Measurements from ENCODE around the gene SRRM3.
"Not testable (repeated sequence)": the region's sequence is repeated elsewhere in the genome, so short reads cannot be mapped to it uniquely, and the experiment has no call there.

SRRM3 gene

DNA sequence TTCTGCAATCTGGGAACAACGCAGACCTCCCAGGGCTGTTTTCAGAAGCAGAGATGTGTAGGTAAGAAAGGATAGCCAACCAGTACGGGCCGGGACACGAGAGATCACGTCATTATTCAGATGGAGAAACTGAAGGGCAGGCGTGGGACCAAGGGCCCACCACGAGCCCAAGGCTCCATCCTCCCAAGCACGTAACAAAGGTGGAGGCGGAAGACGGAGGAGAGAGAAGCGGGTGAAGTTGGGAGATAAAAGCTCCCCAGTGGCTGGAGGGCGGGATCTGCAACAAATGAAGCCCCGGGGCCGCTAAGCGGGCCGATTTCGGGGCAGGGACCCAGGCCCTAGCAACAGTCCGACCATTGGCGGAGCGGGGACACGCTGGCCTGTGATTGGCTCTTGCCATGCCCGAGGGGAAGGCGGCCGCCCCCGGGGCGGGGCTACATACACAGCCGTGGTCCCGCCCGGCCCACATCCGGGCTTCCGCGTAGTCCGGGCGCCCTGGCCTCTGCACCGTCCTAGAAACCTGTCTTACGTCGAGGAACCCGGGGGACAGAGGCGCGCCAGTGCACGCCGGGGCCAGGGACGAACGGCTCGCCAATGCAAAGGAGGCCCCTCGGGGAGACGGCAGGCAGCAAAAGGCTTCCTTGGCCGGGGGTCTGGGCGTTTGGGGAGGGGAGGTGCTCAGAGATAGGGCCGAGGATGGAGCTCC, 116.2 kb downstream of the SRRM3 start:
- peak; percentile 31 for DNase-seq

DNA sequence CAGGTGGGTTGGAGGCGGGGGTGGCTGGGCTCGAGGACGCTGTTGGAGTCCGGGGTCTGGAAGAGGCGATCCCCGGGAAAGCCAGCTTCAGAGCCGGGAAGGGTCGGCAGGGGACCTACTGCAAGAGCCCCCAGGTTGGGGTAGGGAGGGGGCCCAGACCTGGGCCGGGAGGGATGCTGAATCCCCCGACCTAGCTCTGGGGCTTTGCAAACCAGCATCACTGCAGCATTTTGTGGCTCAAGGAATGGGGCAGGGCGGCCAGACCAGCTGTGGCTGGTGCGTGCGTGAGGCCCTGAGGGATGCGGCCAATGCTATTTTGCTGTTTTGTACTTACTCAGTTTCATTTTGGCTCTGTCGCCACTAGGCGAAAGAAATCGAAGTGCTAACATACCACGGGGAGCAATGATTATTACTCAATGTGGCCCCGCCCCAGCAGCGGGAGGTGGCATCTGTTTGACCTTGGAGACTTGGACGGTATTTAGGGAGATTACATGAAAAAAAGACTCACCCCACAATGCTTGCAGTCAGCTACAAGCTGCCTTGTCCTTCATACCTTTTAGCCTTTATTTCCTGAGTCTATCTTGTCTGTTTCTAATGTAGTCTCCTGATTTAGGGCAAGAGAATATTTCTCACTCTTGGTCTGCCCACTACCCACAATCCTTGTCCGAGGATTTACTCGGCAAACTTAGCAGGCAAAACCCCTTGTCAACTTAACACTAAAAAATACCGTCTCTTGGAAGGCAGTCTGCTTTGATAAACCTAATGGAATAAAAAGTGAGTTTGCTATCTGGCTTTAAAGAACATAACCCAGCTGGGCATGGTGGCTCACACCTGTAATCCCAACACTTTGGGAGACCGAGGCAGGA, 117.0 kb downstream of the SRRM3 start:
- DNase-seq, result no peak

DNA sequence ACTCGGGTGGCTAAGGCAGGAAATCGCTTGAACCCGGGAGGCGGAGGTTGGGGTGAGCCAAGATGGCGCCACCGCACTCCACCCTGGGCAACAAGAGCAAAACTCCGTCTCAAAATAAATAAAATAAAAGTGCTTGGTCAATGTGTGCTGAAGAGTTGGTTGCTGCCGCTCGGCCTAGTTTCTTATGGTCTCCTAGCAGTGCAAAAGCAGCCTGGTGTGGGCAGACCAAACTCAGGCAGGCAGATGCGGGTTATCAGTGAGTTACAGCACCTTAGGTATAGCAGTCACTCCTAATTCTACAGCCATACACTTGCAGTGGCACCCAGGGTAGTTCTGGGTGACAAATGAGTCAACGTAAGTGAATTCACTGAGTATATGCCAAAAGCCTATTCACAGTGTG, 123.4 kb downstream of the SRRM3 start:
- no peak for DNase-seq

DNA sequence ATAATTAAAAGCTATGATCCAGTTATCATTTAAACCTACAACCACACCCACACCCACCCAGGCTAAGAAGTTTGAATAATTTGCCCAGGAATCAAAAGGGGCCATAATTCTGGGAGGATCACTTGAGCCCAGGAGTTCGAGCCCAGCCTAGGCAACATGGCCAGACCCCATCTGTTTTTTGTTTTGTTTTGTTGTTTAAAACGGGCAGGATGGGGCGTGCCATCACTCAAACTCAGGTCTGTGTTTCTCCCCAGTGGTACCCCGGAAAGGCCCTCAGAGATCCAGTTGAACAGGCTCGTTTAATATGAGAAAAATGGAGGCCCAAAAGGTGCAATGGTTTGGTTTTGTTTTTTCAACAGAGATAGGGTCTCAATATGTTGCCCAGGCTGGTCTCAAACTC, 124.1 kb downstream of the SRRM3 start:
- DNase-seq, result no peak

DNA sequence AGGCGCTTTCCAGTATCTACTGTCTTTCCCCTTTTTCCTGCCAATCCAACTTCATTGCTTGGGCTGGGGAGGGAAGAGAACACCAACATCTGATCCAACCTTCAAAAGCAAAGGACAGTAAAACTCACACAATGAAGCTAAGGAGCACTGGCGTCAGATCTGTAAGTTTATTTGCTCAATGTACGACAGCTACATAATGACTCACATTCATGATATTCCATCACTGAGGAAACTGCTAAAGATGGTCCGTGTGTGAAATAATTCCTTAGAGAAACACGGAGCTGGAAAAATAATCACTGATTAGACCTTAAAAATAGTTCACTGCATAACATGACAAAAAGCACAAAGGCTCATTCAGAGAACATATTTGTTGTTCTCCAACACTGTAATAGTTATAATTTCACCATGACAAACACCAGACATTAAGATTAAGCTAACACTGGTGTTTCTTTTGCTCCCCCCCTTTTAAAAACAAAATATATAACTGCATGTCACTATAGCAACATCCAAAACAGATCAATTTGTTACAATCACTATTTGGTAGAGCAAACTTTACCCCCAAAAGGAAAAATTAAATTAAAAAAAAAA, 125.0 kb downstream of the SRRM3 start:
- no peak for DNase-seq

DNA sequence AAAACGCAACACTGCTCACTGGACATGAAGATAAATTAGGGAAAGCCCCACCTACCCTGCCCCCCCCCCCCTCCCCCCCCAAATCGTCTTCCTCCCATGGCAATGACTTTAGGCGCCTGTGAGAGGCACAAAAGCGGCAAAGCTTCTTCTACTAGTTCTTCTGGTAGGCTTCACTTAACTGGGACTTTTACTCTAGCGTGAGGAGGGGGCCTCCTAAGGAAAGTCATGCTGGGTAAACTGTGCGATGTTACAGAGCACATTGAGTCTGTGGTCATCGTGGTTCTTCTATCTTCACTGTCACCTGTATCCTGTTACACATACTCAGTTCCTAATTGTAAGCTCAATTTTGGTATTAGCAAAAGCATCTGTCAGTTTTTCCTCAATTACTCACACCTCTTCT, 125.9 kb downstream of the SRRM3 start:
- DNase-seq, result no peak

DNA sequence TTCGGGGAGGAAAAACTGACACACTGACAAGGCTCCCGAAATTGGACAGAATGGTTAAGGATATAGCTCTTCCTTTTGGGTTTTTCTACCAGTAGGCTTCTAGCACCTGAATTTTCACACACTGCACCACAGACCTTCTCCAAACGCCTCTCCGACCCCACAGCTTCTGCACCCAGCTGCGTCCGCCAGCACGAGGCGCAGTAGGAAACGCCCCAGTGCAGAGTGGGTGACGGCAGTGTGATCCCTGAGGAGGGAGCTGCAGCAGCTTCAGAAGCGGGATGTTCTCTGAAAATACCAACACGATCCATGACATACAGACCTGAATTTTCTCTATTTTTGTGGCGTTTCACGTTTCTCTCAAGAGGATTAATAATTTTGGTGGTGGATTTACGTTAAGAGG, 126.7 kb downstream of the SRRM3 start:
- no peak for DNase-seq

DNA sequence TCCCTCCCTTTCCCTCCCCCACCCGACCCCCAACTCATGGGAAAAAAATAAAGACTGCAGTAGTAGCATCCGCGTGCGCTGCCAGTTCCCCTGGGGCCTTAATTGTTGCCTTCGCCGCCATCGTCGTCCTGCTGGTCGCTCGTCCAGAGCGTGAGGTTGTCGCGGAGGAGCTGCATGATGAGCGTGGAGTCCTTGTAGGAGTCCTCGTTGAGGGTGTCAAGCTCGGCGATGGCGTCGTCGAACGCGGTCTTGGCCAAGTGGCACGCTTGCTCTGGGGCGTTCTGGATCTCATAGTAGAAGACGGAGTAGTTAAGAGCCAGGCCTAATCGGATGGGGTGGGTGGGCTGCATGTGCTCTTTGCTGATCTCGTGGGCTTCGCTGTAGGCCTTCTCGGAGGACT, 127.8 kb downstream of the SRRM3 start:
- no peak for DNase-seq

DNA sequence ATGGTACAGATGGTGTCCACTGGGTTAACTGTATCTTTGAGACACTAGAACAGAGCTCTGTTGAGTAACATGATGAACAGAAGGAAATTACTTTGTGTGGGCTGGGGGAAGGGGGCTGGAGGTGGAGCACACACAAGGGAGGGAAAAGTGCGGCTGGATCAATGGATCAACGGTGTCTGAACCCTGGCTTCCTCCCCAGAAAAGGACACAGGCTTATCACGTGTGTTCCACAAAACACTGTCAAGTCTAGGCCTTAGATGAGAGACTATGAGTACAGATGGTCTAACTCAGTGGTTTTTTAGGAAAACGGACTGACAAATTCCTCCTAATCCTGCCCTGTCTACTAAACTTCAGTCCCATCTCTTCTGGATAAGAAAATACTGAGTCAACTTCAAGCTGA, 128.6 kb downstream of the SRRM3 start:
- DNase-seq, result no peak

DNA sequence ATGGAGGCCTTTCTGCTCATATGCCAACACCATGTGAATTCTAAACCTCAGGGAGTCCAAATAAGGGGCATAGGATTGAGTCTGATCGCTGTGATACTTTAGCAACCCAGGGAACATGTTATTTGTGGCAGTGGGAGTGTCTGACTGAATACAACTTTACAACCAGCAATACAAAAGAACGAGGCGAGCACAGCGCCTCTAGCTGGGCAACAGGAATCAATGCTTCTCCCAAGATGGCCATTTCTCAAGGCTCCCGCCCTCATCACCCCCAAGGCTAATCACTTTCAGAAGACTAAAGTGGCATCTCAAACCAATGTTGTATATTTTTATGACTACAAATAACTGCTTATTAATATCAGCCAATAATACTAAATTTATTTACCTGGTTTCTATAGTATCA, 129.0 kb downstream of the SRRM3 start:
- DNase-seq, result no peak

DNA sequence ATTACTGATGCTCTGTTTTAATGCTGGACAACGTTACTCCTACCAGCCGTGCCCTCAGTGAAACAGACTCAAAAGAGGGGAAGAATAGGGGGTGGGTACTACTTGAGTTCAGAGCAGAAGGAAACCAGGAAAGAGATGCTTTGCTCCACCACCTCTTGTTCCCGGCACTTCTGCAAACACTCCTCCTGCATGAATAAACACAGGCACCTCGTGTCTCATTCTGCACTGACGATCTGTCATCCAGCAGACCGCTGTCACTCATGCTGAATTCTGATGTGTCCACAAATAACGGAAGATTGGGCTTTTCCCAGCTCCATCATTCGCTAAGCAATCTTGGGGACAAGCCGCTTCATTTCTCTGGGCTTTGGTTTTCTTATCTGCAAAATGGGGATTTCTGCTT, 130.4 kb downstream of the SRRM3 start:
- no peak for DNase-seq

DNA sequence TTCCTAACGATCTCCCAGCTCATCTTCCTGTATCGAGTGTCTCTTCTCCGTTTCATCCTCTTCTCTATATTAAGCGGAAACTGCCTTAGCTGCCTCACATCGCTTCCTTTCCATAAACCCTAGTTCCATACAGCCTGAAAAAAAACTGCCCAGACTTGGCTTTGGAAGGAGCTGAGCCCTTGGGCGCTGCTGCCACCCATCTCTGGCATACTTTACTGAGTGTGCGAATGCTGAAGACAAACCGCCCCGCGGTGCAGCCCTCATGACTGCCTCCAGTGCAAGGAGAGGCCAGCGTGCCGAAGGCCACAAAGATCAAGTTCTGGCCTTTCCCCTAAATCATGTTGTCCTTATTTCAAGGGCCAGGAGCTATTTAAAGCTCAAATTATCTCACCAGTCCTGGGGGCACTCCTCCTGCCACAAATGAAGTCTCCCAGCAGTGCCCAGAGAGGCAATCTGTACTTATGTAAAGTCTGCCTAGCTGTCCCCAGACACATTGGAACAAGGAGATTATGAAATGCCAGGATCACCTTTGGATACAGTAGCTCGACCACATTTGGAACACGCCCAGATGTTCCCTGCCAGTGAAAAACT, 131.9 kb downstream of the SRRM3 start:
- DNase-seq, result no peak

DNA sequence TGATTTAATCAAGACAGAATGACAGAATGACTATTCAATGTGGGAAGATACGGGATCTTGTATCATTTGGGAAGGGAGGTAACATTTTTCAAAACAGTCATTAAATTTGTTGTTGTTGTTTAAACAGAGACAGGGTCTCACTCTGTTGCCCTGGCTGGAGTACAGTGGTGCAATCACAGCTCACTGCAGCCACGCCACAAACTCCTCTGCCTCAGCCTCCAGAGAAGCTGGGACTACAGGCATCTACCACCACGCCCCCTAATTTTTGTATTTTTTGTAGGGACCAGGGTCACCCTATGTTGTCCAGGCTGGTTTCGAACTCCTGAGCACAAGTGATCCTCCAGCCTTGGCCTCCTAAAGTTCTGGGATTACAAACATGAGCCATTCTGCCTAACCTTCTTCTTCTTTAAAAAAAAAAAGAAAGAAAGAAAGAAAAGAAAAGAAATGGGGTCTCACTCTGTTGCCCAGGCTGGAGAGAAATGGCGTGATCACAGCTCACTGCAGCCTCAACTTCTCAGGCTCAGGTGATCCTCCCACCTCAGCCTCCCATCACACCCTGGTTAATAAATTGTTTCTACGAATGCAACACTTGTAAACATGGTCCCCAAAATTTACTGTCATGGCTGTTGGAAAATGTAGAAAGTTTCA, 132.7 kb downstream of the SRRM3 start:
- no peak for DNase-seq

DNA sequence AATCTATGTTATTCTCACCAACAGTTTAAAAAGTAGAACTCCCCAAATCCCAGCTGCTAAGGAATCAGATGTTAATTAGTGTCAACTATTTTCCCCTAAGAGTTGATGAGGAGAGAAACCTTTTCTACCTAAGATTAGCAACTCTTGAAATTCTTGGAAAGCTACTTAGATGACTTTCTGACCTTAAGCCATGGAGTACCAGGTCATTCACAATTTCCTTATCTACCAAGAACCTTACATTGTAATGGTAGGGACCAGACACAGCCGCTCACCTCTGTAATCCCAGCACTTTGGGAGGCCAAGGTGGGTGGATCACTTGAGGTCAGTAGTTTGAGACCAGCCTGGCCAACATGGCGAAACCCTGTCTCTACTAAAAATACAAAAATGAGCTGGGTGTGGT, 133.7 kb downstream of the SRRM3 start:
- DNase-seq, result not testable (repeated sequence)

DNA sequence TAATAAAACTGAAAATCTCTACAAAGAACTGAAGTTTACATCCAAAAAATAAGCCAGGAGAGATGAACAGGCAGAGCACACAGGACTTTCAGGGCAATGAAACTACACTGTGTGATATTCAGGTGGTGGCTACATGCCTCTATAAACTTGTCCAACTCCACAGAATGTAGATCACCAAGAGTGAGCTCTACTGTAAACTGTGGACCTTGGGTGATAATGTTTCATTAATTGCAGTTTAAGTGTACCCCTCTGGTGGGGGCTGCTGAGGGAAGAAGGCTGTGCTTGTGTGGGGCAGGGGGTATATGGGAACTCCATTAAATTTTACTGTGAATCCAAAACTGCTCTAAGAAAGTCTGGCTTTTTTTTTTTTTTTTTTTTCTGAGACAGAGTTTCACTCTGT, 134.4 kb downstream of the SRRM3 start:
- no peak for DNase-seq

Data from cortex of kidney (tissue), 1 donor.